Esophagus muscularis mucosa (tissue), 3 donors: Measurements from ENCODE around the gene PTPN18.

Experiments
- CTCF ChIP-seq, 3 experiments: fragments of 200-600 bp in 2 of 3; fragments of 450-650 bp in 1 of 3; sonication (generic) in 2 of 3; IDR thresholded peaks; one replicate each; pipeline ENCODE4 v1.5.1; 2017 to 2019; ENCODE audit warnings: antibody characterized with exemption in 3 of 3, mild to moderate bottlenecking in 2 of 3, moderate library complexity in 1 of 3
- POLR2A ChIP-seq: fragments of 450-650 bp; IDR thresholded peaks from one replicate; pipeline ENCODE4 v1.6.1; 2017; ENCODE audit warnings: antibody characterized with exemption, moderate library complexity, mild to moderate bottlenecking, low read depth
- POLR2AphosphoS5 ChIP-seq, 2 donors: sonication (generic); formaldehyde crosslinking; IDR thresholded peaks; one replicate each; pipeline ENCODE4 v1.6.1; 2017; ENCODE audit warnings: antibody characterized with exemption in 2 of 2

DNA sequence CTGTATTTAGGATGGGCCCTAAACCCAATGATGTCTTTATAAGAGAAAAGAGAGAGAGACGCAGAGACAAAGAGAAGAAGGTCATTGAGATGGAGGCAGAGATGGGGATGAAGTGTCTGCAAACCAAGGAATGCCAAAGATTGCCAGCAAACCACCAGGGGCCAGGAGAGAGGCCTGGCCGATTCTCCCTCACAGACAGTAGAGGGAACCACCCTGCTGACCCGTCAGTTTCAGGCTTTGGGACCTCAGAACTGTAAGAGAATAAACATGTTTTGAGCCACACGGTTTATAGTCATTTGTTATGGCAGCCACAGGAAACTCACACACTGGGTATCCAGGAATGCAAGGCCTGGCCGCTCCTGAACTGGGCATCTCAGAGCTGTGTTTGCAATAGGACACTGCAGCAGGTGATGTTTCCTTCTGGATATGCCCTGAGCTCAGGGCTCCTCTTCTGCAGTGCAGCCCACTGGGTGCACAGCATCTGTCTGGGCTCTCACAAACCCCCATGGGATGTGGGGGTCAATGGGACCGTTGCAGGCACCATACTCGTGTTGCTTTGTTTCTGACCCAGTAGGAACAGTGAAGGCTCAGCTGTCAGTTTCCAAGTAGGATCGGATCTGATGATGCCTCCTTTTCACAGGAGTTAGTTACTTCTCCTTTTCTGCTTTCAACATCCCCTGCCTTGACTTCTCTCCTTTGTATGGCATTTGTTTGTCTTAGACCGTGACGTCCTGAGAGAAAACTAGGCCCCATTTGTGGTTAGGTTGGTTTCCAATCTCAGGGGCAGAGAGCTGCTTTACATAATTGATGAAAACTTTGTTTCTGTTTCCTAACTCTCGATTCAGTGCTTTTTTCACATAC lies 20.8 kb downstream of the PTPN18 start:
- TF ChIP-seq POLR2AphosphoS5 (IDR thresholded peaks at IDR 0.05) = no peak
- no peak for TF ChIP-seq CTCF (IDR thresholded peaks at IDR 0.05)
- TF ChIP-seq POLR2A = no peak
